Vagina (tissue), 2 donors: Measurements from ENCODE around the gene SUPT4H1. TPM values are rescaled to one million over a fixed set of nuclear protein-coding genes. Genes with fewer than 3 reads are reported as not detected.

Source experiments
- DNase-seq, 2 donors: peaks; one replicate each; pipeline ENCODE4 v3.0.0-alpha.2; 2017; ENCODE audit errors: extremely low spot score in 2 of 2
- H3K27ac ChIP-seq: fragments of 200-600 bp; sonication (generic); one replicate; pipeline ENCODE4 v1.5.1; 2019
- H3K27me3 ChIP-seq: fragments of 200-600 bp; sonication (generic); one replicate; pipeline ENCODE4 v1.5.1; 2019
- H3K36me3 ChIP-seq, 2 donors: fragments of 200-600 bp; sonication (generic); one replicate each; pipeline ENCODE4 v1.5.1; 2017 to 2019
- H3K4me1 ChIP-seq: fragments of 200-600 bp; sonication (generic); one replicate; pipeline ENCODE4 v1.5.1; 2019
- H3K4me3 ChIP-seq, 2 donors: fragments of 200-600 bp; sonication (generic); 1 replicate in 1 of 2; 2 replicates in 1 of 2; pipeline ENCODE4 v1.5.1; 2016 to 2019
- H3K9me3 ChIP-seq: fragments of 200-600 bp; sonication (generic); one replicate; pipeline ENCODE4 v1.5.1; 2019
- CTCF ChIP-seq, 3 experiments: fragments of 450-650 bp in 2 of 3; fragments of 200-600 bp in 1 of 3; sonication (generic) in 1 of 3; IDR thresholded peaks; one replicate each; pipeline ENCODE4 v1.5.1; 2017 to 2019; ENCODE audit warnings: antibody characterized with exemption in 3 of 3, mild to moderate bottlenecking in 2 of 3, moderate library complexity in 2 of 3
- POLR2A ChIP-seq, 2 donors: fragments of 450-650 bp; IDR thresholded peaks; one replicate each; pipeline ENCODE4 v1.6.1; 2017; ENCODE audit warnings: antibody characterized with exemption in 2 of 2, mild to moderate bottlenecking in 2 of 2, moderate library complexity in 2 of 2
- POLR2AphosphoS5 ChIP-seq, 2 donors: sonication (generic); formaldehyde crosslinking; IDR thresholded peaks; one replicate each; pipeline ENCODE4 v1.9.0; 2017; ENCODE audit warnings: antibody characterized with exemption in 2 of 2, mild to moderate bottlenecking in 2 of 2, low read depth in 1 of 2; ENCODE audit not compliant: insufficient read depth in 1 of 2
- intact Hi-C: fragments of 100-400 bp; cut with DNase I; formaldehyde crosslinking; loops from one replicate; pipeline ENCODE4 v1.15.1; 2023
- total RNA-seq: library from RNA; depleted of rRNA; stranded (reverse); fragments of >200 nt; gene quantifications from one replicate; pipeline ENCODE4 v1.2.3, GENCODE V29; 2016

SUPT4H1 gene
- total RNA-seq, 1 donor from 2014 or later: 31.4 TPM

GRCh38 chr17:58362368-58363014 lies 10.5 kb upstream of the SUPT4H1 start:
- Histone ChIP-seq H3K27ac (no peak overlapping the region), H3K4me3 (no peak overlapping the region), H3K36me3 (no peaks in the 10 kb centered on the region), H3K9me3 (no peaks in the 10 kb centered on the region), H3K4me1 (peaks cover 9% of the 10 kb centered on the region), H3K27me3 (no peaks in the 10 kb centered on the region)
- TF ChIP-seq POLR2AphosphoS5 (IDR thresholded peaks at IDR 0.05; ENCODE audit: insufficient read depth in 1 of 2, low read depth in 1 of 2): no peak
- no peak for TF ChIP-seq POLR2A (IDR thresholded peaks at IDR 0.05)
- TF ChIP-seq CTCF (IDR thresholded peaks at IDR 0.05): no peak
- intact Hi-C loops: no loop called here
- DNase-seq: no peak

GRCh38 chr17:58360296-58361063 lies 8.5 kb upstream of the SUPT4H1 start:
- H3K4me1 ChIP-seq: peaks cover 9% of the 10 kb centered on the region
- no peak for DNase-seq
- no peak overlapping the region for H3K4me3 ChIP-seq
- H3K9me3 ChIP-seq: no peaks in the 10 kb centered on the region
- TF ChIP-seq POLR2AphosphoS5 (IDR thresholded peaks at IDR 0.05; ENCODE audit: insufficient read depth in 1 of 2, low read depth in 1 of 2) (no peak), CTCF (IDR thresholded peaks at IDR 0.05) (no peak), POLR2A (IDR thresholded peaks at IDR 0.05) (no peak)
- H3K27me3 ChIP-seq: no peaks in the 10 kb centered on the region
- H3K36me3 ChIP-seq: no peaks in the 10 kb centered on the region
- H3K27ac ChIP-seq: no peak overlapping the region
- intact Hi-C loops: no loop called here

GRCh38 chr17:58358408-58359172 lies 6.6 kb upstream of the SUPT4H1 start:
- Histone ChIP-seq H3K27ac (no peak overlapping the region), H3K4me3 (no peak overlapping the region), H3K27me3 (no peaks in the 10 kb centered on the region), H3K36me3 (no peaks in the 10 kb centered on the region), H3K4me1 (peaks cover under 1% of the 10 kb centered on the region), H3K9me3 (no peaks in the 10 kb centered on the region)
- no peak for TF ChIP-seq CTCF (IDR thresholded peaks at IDR 0.05)
- no peak for TF ChIP-seq POLR2AphosphoS5 (IDR thresholded peaks at IDR 0.05; ENCODE audit: insufficient read depth in 1 of 2, low read depth in 1 of 2)
- no peak for TF ChIP-seq POLR2A (IDR thresholded peaks at IDR 0.05)
- no peak for DNase-seq
- intact Hi-C loops: no loop called here

- no peaks in the 10 kb centered on the region for H3K9me3 ChIP-seq
- intact Hi-C loops: no loop called here
- TF ChIP-seq POLR2A (IDR thresholded peaks at IDR 0.05): no peak
- TF ChIP-seq POLR2AphosphoS5 (IDR thresholded peaks at IDR 0.05; ENCODE audit: insufficient read depth in 1 of 2, low read depth in 1 of 2): no peak
- no peak for TF ChIP-seq CTCF (IDR thresholded peaks at IDR 0.05)
- H3K36me3 ChIP-seq: no peaks in the 10 kb centered on the region
- DNase-seq: no peak
- H3K4me1 ChIP-seq: peaks cover 8% of the 10 kb centered on the region
- H3K27ac ChIP-seq: no peak overlapping the region
- H3K4me3 ChIP-seq: no peak overlapping the region
- H3K27me3 ChIP-seq: no peaks in the 10 kb centered on the region
These were observed 5.6 kb upstream of the SUPT4H1 start for GRCh38 chr17:58357312-58358297.
